Lower leg skin (tissue), 3 donors: ENCODE measurements around the gene PLCG2.

Experiments used
- POLR2A ChIP-seq, 2 donors: fragments of 450-650 bp; IDR thresholded peaks; one replicate each; pipeline ENCODE4 v1.6.1; 2016 to 2017; ENCODE audit warnings: antibody characterized with exemption in 2 of 2, mild to moderate bottlenecking in 1 of 2, moderate library complexity in 1 of 2
- TF ChIP-seq, protein P1 (sequence below), 3 donors: fragments of 450-650 bp; IDR thresholded peaks; one replicate each; pipeline ENCODE4 v1.5.1; 2016; ENCODE audit warnings: antibody characterized with exemption in 3 of 3, mild to moderate bottlenecking in 3 of 3, moderate library complexity in 2 of 3

DNA sequence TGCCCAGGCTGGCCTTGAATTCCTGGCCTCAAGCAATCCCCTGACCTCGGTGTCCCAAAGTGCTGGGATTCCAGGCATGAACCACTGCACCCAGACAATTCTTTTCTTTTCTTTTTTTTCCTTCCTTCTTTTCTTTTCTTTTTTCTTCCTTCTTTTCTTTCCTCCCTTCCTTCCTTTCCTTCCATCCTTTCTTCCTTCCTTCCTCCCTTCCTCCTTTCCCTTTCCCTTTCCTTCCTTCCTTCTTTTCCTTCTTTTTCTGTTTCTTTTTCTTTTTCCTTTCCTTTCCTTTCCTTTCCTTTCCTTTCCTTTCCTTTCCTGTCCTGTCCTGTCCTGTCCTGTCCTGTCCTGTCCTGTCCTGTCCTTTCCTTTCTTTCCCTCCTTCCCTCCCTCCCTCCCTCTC lies 44.6 kb downstream of the PLCG2 start:
- TF ChIP-seq, protein P1, sequence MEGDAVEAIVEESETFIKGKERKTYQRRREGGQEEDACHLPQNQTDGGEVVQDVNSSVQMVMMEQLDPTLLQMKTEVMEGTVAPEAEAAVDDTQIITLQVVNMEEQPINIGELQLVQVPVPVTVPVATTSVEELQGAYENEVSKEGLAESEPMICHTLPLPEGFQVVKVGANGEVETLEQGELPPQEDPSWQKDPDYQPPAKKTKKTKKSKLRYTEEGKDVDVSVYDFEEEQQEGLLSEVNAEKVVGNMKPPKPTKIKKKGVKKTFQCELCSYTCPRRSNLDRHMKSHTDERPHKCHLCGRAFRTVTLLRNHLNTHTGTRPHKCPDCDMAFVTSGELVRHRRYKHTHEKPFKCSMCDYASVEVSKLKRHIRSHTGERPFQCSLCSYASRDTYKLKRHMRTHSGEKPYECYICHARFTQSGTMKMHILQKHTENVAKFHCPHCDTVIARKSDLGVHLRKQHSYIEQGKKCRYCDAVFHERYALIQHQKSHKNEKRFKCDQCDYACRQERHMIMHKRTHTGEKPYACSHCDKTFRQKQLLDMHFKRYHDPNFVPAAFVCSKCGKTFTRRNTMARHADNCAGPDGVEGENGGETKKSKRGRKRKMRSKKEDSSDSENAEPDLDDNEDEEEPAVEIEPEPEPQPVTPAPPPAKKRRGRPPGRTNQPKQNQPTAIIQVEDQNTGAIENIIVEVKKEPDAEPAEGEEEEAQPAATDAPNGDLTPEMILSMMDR (IDR thresholded peaks at IDR 0.05) = no peak
- TF ChIP-seq POLR2A (IDR thresholded peaks at IDR 0.05) = no peak
